RWPE2 (cell line): ENCODE measurements around the gene ACVRL1.

ENCODE experiments used
- ATAC-seq: fragments of 200-7000 bp; cut with Tn5 transposase; 3 replicates; pipeline ENCODE4 v1.9.1; 2021; ENCODE audit warnings: low read depth
- DNase-seq: peaks from one replicate; pipeline ENCODE4 v3.0.0-alpha.2; 2020; ENCODE audit warnings: low spot score
- H3K27ac ChIP-seq: fragments of 450-650 bp; 2 replicates; pipeline ENCODE4 v1.5.1; 2017; ENCODE audit warnings: mild to moderate bottlenecking; ENCODE audit not compliant: poor library complexity, severe bottlenecking
- H3K27me3 ChIP-seq: fragments of 250-450 bp; sonication (Bioruptor Pico); 2 replicates; pipeline ENCODE4 v1.5.1; 2021; ENCODE audit warnings: mild to moderate bottlenecking, moderate library complexity; ENCODE audit not compliant: insufficient read depth, poor library complexity, severe bottlenecking
- H3K36me3 ChIP-seq: fragments of 250-450 bp; sonication (Bioruptor Pico); 2 replicates; pipeline ENCODE4 v1.5.1; 2020; ENCODE audit warnings: low read depth, mild to moderate bottlenecking, moderate library complexity
- H3K4me1 ChIP-seq: fragments of 250-450 bp; sonication (Bioruptor Pico); 2 replicates; pipeline ENCODE4 v1.5.1; 2021; ENCODE audit warnings: mild to moderate bottlenecking, moderate library complexity; ENCODE audit not compliant: insufficient read depth, poor library complexity, severe bottlenecking
- H3K4me3 ChIP-seq: fragments of 250-450 bp; sonication (Bioruptor Pico); 2 replicates; pipeline ENCODE4 v1.5.1; 2021; ENCODE audit warnings: mild to moderate bottlenecking, moderate library complexity; ENCODE audit not compliant: severe bottlenecking
- H3K9me3 ChIP-seq: fragments of 250-450 bp; sonication (Bioruptor Pico); 2 replicates; pipeline ENCODE4 v1.5.1; 2021; ENCODE audit warnings: mild to moderate bottlenecking, moderate library complexity; ENCODE audit not compliant: severe bottlenecking
- TF ChIP-seq, protein P1 (sequence below): fragments of 450-650 bp; IDR thresholded peaks from one replicate; pipeline ENCODE4 v1.5.1; 2017; ENCODE audit warnings: mild to moderate bottlenecking, moderate library complexity; ENCODE audit not compliant: poor library complexity, severe bottlenecking

The ACVRL1 gene

DNA sequence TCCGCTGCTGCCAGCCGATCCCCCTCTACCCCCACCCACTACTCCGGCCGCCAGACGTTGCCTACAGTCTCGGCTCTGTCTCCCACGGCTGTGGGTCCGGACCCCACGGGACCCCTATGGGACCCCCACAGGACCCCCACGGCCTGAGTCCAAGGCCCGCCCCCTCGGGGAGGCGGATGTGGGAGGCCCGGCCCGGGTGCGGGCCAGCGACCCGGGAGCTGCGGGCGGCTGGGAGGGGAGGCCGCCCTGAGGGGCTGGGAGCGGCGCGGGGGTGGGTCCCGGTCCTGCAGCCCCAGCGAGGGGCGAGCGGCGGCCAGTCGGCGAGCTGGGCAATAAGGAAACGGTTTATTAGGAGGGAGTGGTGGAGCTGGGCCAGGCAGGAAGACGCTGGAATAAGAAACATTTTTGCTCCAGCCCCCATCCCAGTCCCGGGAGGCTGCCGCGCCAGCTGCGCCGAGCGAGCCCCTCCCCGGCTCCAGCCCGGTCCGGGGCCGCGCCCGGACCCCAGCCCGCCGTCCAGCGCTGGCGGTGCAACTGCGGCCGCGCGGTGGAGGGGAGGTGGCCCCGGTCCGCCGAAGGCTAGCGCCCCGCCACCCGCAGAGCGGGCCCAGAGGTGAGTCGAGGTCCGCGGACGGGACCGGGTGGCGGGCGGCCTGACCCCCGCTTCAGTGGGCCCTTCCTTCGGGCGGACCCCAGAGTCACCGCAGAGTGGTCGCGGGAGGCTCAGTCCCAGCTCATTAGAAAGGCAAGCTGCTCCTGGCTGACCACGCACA is at the start of gene ACVRL1:
TSS of gene ACVRL1 (plus strand) at position 422 of the 773 bp plus-strand sequence. CDS start 4,971 bp downstream, outside the sequence.
- Histone ChIP-seq H3K9me3 (no peaks in the 10 kb centered on the region), H3K27me3 (peaks cover 13% of the 10 kb centered on the region), H3K4me3 (no peak within 1 kb of the TSS), H3K27ac (no peak within 1 kb of the TSS), H3K36me3 (no peaks in the 10 kb centered on the region), H3K4me1 (no peaks in the 10 kb centered on the region)
- TF ChIP-seq, protein P1, sequence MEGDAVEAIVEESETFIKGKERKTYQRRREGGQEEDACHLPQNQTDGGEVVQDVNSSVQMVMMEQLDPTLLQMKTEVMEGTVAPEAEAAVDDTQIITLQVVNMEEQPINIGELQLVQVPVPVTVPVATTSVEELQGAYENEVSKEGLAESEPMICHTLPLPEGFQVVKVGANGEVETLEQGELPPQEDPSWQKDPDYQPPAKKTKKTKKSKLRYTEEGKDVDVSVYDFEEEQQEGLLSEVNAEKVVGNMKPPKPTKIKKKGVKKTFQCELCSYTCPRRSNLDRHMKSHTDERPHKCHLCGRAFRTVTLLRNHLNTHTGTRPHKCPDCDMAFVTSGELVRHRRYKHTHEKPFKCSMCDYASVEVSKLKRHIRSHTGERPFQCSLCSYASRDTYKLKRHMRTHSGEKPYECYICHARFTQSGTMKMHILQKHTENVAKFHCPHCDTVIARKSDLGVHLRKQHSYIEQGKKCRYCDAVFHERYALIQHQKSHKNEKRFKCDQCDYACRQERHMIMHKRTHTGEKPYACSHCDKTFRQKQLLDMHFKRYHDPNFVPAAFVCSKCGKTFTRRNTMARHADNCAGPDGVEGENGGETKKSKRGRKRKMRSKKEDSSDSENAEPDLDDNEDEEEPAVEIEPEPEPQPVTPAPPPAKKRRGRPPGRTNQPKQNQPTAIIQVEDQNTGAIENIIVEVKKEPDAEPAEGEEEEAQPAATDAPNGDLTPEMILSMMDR: no peak
- ATAC-seq (no peak), DNase-seq (peak; percentile 27)

DNA sequence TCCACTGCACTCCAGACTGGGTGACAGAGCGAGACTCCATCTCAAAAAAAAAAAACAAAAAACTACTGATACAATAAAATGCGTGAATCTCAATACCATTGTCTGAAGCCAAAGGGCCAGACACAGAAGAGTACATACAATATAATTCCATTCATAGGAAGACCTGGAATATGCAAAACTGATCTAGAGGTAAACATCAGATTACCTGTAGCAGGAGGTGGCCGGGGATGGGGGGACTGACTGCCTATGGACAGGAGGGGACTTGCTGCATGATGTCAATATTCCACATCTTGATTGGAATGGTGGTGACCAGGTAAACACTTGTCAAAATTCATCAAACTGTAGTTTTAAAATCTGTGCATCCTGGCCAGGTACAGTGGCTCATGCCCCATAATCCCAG is 46.3 kb upstream of the ACVRL1 start:
- Histone ChIP-seq H3K27me3 (peaks cover 23% of the 10 kb centered on the region), H3K4me3 (no peak overlapping the region), H3K9me3 (no peaks in the 10 kb centered on the region), H3K36me3 (no peaks in the 10 kb centered on the region), H3K4me1 (no peaks in the 10 kb centered on the region), H3K27ac (no peak overlapping the region)
- DNase-seq (no peak), ATAC-seq (no peak)
- TF ChIP-seq, protein P1: no peak

DNA sequence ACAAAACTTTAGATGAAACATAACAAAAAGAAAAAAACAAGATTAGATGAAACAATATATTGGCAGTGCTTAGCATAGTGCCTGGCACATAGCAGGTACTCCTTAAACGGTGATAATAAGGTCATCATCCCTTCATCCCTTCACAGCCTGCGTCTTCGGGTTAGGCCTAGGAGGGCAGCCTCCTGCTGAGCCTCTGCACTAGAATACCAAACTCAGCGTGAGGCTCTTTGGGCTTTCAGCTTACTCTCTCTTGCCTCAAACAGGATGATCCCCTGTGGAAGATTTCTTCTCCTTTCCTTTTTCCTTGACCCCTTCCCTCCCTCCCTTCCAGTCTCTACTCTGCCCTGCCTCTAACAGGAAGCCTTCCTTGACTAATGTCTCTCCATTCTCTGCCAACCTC is 44.4 kb upstream of the ACVRL1 start:
- Histone ChIP-seq H3K4me1 (no peaks in the 10 kb centered on the region), H3K27me3 (peaks cover 20% of the 10 kb centered on the region), H3K27ac (no peak overlapping the region), H3K9me3 (no peaks in the 10 kb centered on the region), H3K36me3 (no peaks in the 10 kb centered on the region), H3K4me3 (no peak overlapping the region)
- TF ChIP-seq, protein P1: no peak
- no peak for ATAC-seq
- no peak for DNase-seq

DNA sequence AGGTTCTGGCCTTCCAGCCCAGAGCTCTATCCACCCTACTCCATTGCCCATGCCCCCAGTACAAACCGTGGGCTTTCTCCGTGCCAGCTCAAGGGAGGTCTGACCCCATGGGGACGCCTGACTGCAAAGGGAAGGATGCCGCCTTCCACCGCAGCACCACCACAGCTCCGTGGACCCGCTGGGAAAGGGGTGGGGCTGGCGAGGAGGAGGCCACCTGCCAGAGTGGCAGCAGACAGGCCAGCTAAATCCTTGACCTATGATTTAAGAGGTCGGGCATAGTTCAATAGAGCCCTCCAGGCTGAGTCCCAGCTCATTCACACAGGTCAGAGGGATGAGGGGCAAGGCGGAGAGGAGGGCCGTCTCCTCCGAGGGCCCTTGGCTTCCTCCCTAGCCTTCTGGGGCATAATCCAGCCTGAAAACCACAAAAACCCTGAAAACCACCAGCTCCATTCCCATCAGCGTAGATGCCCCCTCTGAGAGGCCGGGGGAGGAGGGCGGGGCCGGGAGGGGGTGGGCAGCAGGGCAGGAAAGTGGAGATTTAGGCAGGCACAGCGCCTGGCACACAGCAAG is 43.9 kb upstream of the ACVRL1 start:
- TF ChIP-seq, protein P1: no peak
- ATAC-seq (no peak), DNase-seq (no peak)
- no peaks in the 10 kb centered on the region for H3K4me1 ChIP-seq
- H3K27ac ChIP-seq: no peak overlapping the region
- H3K4me3 ChIP-seq: no peak overlapping the region
- H3K9me3 ChIP-seq: no peaks in the 10 kb centered on the region
- no peaks in the 10 kb centered on the region for H3K36me3 ChIP-seq
- peaks cover 21% of the 10 kb centered on the region for H3K27me3 ChIP-seq
